Smooth muscle cell (in vitro differentiated cells): ENCODE measurements around the gene MYO1H. TPM values are rescaled to one million over a fixed set of nuclear protein-coding genes. Genes with fewer than 3 reads are reported as not detected.

Experiments
- DNase-seq: peaks from one replicate; lab custom pipeline; 2025; ENCODE audit not compliant: unreplicated experiment; lab: John Stamatoyannopoulos, UW
- H2AFZ ChIP-seq: fragments of 200-600 bp; sonication (generic); 2 replicates; pipeline ENCODE4 v1.6.0; 2016; ENCODE audit warnings: antibody characterized with exemption, low read depth, mild to moderate bottlenecking
- H3F3A ChIP-seq: fragments of 200-600 bp; sonication (generic); 2 replicates; pipeline ENCODE4 v1.6.0; 2017; ENCODE audit warnings: antibody characterized with exemption, low read depth
- H3K27ac ChIP-seq: fragments of 200-600 bp; sonication (generic); 2 replicates; pipeline ENCODE4 v1.5.1; 2016; ENCODE audit warnings: low read depth, mild to moderate bottlenecking
- H3K27me3 ChIP-seq: fragments of 200-600 bp; sonication (generic); 2 replicates; pipeline ENCODE4 v1.6.1; 2016; ENCODE audit warnings: low read depth, mild to moderate bottlenecking
- H3K36me3 ChIP-seq: fragments of 200-600 bp; sonication (generic); 2 replicates; pipeline ENCODE4 v1.5.1; 2016; ENCODE audit warnings: low read depth
- H3K4me1 ChIP-seq: fragments of 200-600 bp; sonication (generic); 2 replicates; pipeline ENCODE4 v1.5.1; 2016; ENCODE audit warnings: low read depth
- H3K4me2 ChIP-seq: fragments of 200-600 bp; sonication (generic); 2 replicates; pipeline ENCODE4 v1.6.0; 2016; ENCODE audit warnings: mild to moderate bottlenecking
- H3K4me3 ChIP-seq: fragments of 200-600 bp; sonication (generic); 2 replicates; pipeline ENCODE4 v1.5.1; 2016; ENCODE audit warnings: mild to moderate bottlenecking
- H3K79me2 ChIP-seq: fragments of 200-600 bp; sonication (generic); 2 replicates; pipeline ENCODE4 v1.6.0; 2016; ENCODE audit warnings: low read depth, mild to moderate bottlenecking
- H3K9ac ChIP-seq: fragments of 200-600 bp; sonication (generic); 2 replicates; pipeline ENCODE4 v1.6.0; 2016; ENCODE audit warnings: low read depth
- H3K9me3 ChIP-seq: fragments of 200-600 bp; sonication (generic); replicated peaks from 2 replicates; pipeline ENCODE4 v1.5.1; 2016; ENCODE audit warnings: low read depth
- H4K20me1 ChIP-seq: fragments of 200-600 bp; sonication (generic); 2 replicates; pipeline ENCODE4 v1.6.0; 2016; ENCODE audit warnings: low read depth
- WGBS: methylation state at CpG from one replicate; pipeline ENCODE4 v1.1.7; 2016; ENCODE audit warnings: low lambda C conversion rate; 5-methylcytosine and 5-hydroxymethylcytosine counted together
- polyA plus RNA-seq: library from polyadenylated mRNA; unstranded; fragments of >200 nt; fragmentation: Nextera tagmentation; extraction: Ambion mirVana; gene quantifications from 2 replicates; pipeline ENCODE4 v1.2.1, GENCODE V29; 2016
- total RNA-seq: library from RNA; depleted of rRNA; stranded (reverse); fragments of >200 nt; gene quantifications from 2 replicates; pipeline ENCODE4 v1.2.3, GENCODE V29; 2014
- TF ChIP-seq, protein P1 (sequence below): fragments of 200-600 bp; sonication (generic); IDR thresholded peaks from 2 replicates; pipeline ENCODE4 v1.5.1; 2017; ENCODE audit warnings: borderline replicate concordance, mild to moderate bottlenecking, antibody characterized with exemption; ENCODE audit not compliant: insufficient read depth, poor library complexity, severe bottlenecking

MYO1H gene
- total and polyA plus RNA-seq, 2 experiments from 2014 or later, result 0.03 to 2.3 TPM

DNA sequence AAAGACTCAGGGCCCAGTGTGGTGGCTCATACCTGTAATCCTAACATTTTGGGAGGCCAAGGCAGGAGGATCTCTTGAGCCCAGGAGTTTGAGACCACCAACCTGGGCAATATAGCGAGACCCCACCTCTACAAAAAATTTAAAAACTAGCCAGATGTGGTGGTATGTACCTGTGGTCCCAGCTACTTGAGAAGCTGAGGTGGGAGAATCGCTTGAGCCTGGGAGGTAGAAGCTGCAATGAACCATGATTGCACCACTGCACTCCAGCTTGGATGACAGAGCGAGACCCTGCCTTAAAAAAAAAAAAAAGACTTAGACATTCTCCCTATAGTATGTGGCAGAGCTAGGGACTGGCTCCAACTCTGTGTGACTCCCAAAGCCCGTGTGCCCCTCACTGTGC lies 132.7 kb downstream of the MYO1H start:
- H3F3A ChIP-seq, result no peaks in the 10 kb centered on the region
- WGBS, result 95% methylated on average over 4 of the region's 4 CpGs
- H3K4me2 ChIP-seq, result no peak overlapping the region
- no peak overlapping the region for H3K4me3 ChIP-seq
- H3K27ac ChIP-seq, result no peak overlapping the region
- H3K9ac ChIP-seq, result no peak overlapping the region
- peaks cover 18% of the 10 kb centered on the region for H3K4me1 ChIP-seq
- no peaks in the 10 kb centered on the region for H3K36me3 ChIP-seq
- H3K27me3 ChIP-seq, result no peaks in the 10 kb centered on the region
- H2AFZ ChIP-seq, result no peak overlapping the region
- peaks cover 50% of the 10 kb centered on the region for H3K79me2 ChIP-seq
- H4K20me1 ChIP-seq, result peaks cover 10% of the 10 kb centered on the region
- TF ChIP-seq, protein P1, sequence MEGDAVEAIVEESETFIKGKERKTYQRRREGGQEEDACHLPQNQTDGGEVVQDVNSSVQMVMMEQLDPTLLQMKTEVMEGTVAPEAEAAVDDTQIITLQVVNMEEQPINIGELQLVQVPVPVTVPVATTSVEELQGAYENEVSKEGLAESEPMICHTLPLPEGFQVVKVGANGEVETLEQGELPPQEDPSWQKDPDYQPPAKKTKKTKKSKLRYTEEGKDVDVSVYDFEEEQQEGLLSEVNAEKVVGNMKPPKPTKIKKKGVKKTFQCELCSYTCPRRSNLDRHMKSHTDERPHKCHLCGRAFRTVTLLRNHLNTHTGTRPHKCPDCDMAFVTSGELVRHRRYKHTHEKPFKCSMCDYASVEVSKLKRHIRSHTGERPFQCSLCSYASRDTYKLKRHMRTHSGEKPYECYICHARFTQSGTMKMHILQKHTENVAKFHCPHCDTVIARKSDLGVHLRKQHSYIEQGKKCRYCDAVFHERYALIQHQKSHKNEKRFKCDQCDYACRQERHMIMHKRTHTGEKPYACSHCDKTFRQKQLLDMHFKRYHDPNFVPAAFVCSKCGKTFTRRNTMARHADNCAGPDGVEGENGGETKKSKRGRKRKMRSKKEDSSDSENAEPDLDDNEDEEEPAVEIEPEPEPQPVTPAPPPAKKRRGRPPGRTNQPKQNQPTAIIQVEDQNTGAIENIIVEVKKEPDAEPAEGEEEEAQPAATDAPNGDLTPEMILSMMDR, result no peak
- DNase-seq, result no peak
- no peaks in the 10 kb centered on the region for H3K9me3 ChIP-seq

GRCh38 chr12:109481863-109482262 lies 134.2 kb downstream of the MYO1H start:
- H2AFZ ChIP-seq, result no peak overlapping the region
- no peaks in the 10 kb centered on the region for H3F3A ChIP-seq
- peaks cover 35% of the 10 kb centered on the region for H3K79me2 ChIP-seq
- DNase-seq, result no peak
- WGBS, result 95% methylated on average over 1 of the region's 1 CpG
- H3K36me3 ChIP-seq, result peaks cover 9% of the 10 kb centered on the region
- no peaks in the 10 kb centered on the region for H3K9me3 ChIP-seq
- H3K27ac ChIP-seq, result no peak overlapping the region
- H3K4me3 ChIP-seq, result no peak overlapping the region
- H3K4me1 ChIP-seq, result peaks cover 10% of the 10 kb centered on the region
- H3K27me3 ChIP-seq, result no peaks in the 10 kb centered on the region
- no peak overlapping the region for H3K4me2 ChIP-seq
- H4K20me1 ChIP-seq, result no peaks in the 10 kb centered on the region
- TF ChIP-seq, protein P1, result no peak
- no peak overlapping the region for H3K9ac ChIP-seq

GRCh38 chr12:109482491-109482890 lies 134.8 kb downstream of the MYO1H start:
- no peak for DNase-seq
- Histone ChIP-seq H3K36me3 (peaks cover 13% of the 10 kb centered on the region), H3K9ac (no peak overlapping the region), H3K4me1 (peaks cover 10% of the 10 kb centered on the region), H3K4me2 (no peak overlapping the region), H4K20me1 (no peaks in the 10 kb centered on the region), H3K79me2 (peaks cover 32% of the 10 kb centered on the region), H3F3A (no peaks in the 10 kb centered on the region), H3K9me3 (no peaks in the 10 kb centered on the region), H3K27ac (no peak overlapping the region), H3K4me3 (no peak overlapping the region), H2AFZ (no peak overlapping the region), H3K27me3 (no peaks in the 10 kb centered on the region)
- TF ChIP-seq, protein P1, result no peak
- WGBS, result 95% methylated on average over 2 of the region's 2 CpGs

DNA sequence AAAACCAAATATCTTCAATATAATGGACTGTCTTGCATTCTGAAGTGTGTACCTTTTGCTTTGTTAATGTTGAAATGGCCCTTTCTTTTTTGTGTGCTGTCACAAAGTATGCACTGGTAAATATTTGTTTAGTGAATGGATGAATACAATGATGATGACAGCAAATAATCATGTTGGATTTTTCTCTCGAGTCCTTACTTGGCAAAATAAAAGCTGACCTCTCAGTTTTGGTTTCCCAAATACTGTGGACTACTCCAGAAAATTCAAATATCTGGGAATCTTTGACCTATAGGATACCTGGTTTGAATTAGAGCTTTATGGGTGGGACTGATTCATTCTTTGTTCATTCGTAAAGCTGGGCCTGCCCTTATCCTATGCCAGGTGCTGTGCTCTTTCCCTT lies 135.2 kb downstream of the MYO1H start:
- Histone ChIP-seq H3K79me2 (peaks cover 28% of the 10 kb centered on the region), H3K27ac (no peak overlapping the region), H3K4me2 (no peak overlapping the region), H3K4me1 (peaks cover 10% of the 10 kb centered on the region), H4K20me1 (no peaks in the 10 kb centered on the region), H3K27me3 (no peaks in the 10 kb centered on the region), H3F3A (no peaks in the 10 kb centered on the region), H3K4me3 (no peak overlapping the region), H3K9me3 (no peaks in the 10 kb centered on the region), H3K36me3 (peaks cover 17% of the 10 kb centered on the region), H2AFZ (no peak overlapping the region), H3K9ac (no peak overlapping the region)
- 92% methylated on average over 2 of the region's 2 CpGs for WGBS
- no peak for DNase-seq
- TF ChIP-seq, protein P1, result no peak
